ENCODE data around the gene TRIM41. TPM values are rescaled to one million over a fixed set of nuclear protein-coding genes. Genes with fewer than 3 reads are reported as not detected.

The TRIM41 gene
- total RNA-seq, 1 experiment from 2014 or later, result 34.2 TPM

DNA sequence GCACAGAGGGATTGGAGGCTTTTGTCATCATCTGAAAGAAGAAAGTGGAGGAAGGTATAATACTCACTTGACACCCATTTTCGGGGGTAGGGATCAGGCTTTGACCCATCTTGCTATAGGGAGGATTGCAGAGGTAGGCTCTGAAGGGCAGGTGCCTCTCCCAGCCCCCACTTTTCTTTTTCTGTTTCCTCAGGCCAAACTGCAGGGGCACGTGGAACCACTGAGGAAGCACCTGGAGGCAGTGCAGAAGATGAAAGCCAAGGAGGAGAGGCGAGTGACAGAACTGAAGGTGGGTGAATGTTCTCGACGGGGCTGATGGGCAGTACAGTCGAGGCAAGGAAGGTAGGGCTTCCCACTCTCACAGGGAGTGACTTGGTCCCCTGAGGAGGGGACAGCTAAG is 7.5 kb downstream of the TRIM41 start:
- Histone ChIP-seq H3K14ac (ENCODE audit: insufficient read depth, low read length) (no peak overlapping the region), H4K8ac (replicated peaks; ENCODE audit: insufficient read length, low read depth, low read length) (no peak overlapping the region), H2AK5ac (ENCODE audit: insufficient read length, low read length) (no peak overlapping the region), H3K27me3 (ENCODE audit: insufficient read depth, low read length) (no peaks in the 10 kb centered on the region), H2BK12ac (ENCODE audit: insufficient read length, low read depth, low read length) (no peak overlapping the region), H4K5ac (ENCODE audit: insufficient read length, low read depth, low read length) (no peak overlapping the region), H2AFZ (ENCODE audit: low read length) (no peak overlapping the region), H3K4me2 (ENCODE audit: insufficient read depth, insufficient read length, low read length) (no peak overlapping the region), H3K79me2 (ENCODE audit: insufficient read depth, low read length) (no peaks in the 10 kb centered on the region), H4K91ac (ENCODE audit: insufficient read length, low read depth, low read length) (no peak overlapping the region), H3K23ac (ENCODE audit: insufficient read length, low read depth, low read length) (no peak overlapping the region), H3K4me1 (ENCODE audit: insufficient read depth, low read length) (no peaks in the 10 kb centered on the region), H2BK20ac (ENCODE audit: low read depth, low read length, poor library complexity, severe bottlenecking) (no peak overlapping the region), H3K9ac (ENCODE audit: extremely low read depth, insufficient read length, low read length) (no peak overlapping the region), H3K18ac (ENCODE audit: insufficient read length, low read depth, low read length) (no peak overlapping the region), H4K20me1 (ENCODE audit: control insufficient read depth, insufficient read depth, insufficient read length) (no peaks in the 10 kb centered on the region), H2BK120ac (ENCODE audit: low read depth, low read length, poor library complexity, severe bottlenecking) (no peak overlapping the region), H3K9me3 (ENCODE audit: control insufficient read depth, low read depth, low read length) (no peaks in the 10 kb centered on the region), H3T11ph (ENCODE audit: low read length) (no peak overlapping the region), H3K27ac (ENCODE audit: insufficient read length, low read depth, low read length) (no peak overlapping the region), H3K56ac (ENCODE audit: insufficient read length, low read depth, low read length) (no peak overlapping the region), H2BK15ac (ENCODE audit: low read depth, low read length) (no peak overlapping the region), H2BK5ac (ENCODE audit: insufficient read length, low read length) (no peak overlapping the region), H3K79me1 (ENCODE audit: insufficient read depth, low read depth, low read length, poor library complexity, severe bottlenecking) (no peaks in the 10 kb centered on the region), H3K23me2 (ENCODE audit: insufficient read length, low read depth, low read length, poor library complexity, severe bottlenecking) (no peaks in the 10 kb centered on the region), H3K4ac (ENCODE audit: low read depth, low read length) (no peak overlapping the region)
- Mint-ChIP-seq H3K27ac (no peak overlapping the region), H3K9me3 (no peaks in the 10 kb centered on the region), H3K36me3 (ENCODE audit: insufficient read depth in 1 of 3, low read depth in 3 of 3) (peaks cover 15 to 59% (median 34%) of the 10 kb centered on the region in 3 experiments; a peak in 5 of 7 replicates), H3K27me3 (ENCODE audit: low read depth) (no peaks in the 10 kb centered on the region; the same call in 1 of the 2 replicates), H3K4me3 (no peak overlapping the region), H3K4me1 (0 out of 4 replicates have a peak, but pooled peaks cover 0 to 5% of the 10 kb centered on the region in 2 experiments)
- no CpG with 5 or more reads among the region's 6 CpGs for WGBS (ENCODE audit: extremely low coverage, insufficient read length, low lambda C conversion rate)
- TF ChIP-seq, protein P1, sequence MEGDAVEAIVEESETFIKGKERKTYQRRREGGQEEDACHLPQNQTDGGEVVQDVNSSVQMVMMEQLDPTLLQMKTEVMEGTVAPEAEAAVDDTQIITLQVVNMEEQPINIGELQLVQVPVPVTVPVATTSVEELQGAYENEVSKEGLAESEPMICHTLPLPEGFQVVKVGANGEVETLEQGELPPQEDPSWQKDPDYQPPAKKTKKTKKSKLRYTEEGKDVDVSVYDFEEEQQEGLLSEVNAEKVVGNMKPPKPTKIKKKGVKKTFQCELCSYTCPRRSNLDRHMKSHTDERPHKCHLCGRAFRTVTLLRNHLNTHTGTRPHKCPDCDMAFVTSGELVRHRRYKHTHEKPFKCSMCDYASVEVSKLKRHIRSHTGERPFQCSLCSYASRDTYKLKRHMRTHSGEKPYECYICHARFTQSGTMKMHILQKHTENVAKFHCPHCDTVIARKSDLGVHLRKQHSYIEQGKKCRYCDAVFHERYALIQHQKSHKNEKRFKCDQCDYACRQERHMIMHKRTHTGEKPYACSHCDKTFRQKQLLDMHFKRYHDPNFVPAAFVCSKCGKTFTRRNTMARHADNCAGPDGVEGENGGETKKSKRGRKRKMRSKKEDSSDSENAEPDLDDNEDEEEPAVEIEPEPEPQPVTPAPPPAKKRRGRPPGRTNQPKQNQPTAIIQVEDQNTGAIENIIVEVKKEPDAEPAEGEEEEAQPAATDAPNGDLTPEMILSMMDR (conservative IDR thresholded peaks at IDR 0.05), result no peak
- DNase-seq, result no peak

All from H9 (cell line).